Activated CD8-positive, alpha-beta T cell treated with anti-CD3 and anti-CD28 coated beads for 36 hours (primary cell): ENCODE data around the gene RNPEP. TPM values are rescaled to one million over a fixed set of nuclear protein-coding genes. Genes with fewer than 3 reads are reported as not detected.

Source experiments
- ATAC-seq: fragments of 200-7000 bp; cut with Tn5 transposase; one replicate; pipeline ENCODE4 v1.10.0; 2021; ENCODE audit warnings: mild to moderate bottlenecking, moderate library complexity
- CTCF ChIA-PET: fragments of 350-600 bp; sonication (Branson Sonifier 250); formaldehyde crosslinking; loops from one replicate; lab custom pipeline; 2021; ENCODE audit warnings: antibody characterized with exemption; lab: Charles Lee
- POLR2A ChIA-PET: fragments of 350-600 bp; sonication (Branson Sonifier 250); formaldehyde crosslinking; loops from one replicate; lab custom pipeline; 2021; ENCODE audit warnings: antibody characterized with exemption; lab: Charles Lee
- DNase-seq: peaks from one replicate; pipeline ENCODE4 v3.0.0-alpha.2; 2020
- H3K27ac Mint-ChIP-seq: one replicate; pipeline ENCODE4 v1.8.0; 2021; ENCODE audit warnings: mild to moderate bottlenecking, mixed read lengths
- H3K27me3 Mint-ChIP-seq: one replicate; pipeline ENCODE4 v1.8.0; 2021; ENCODE audit warnings: mixed read lengths
- H3K36me3 Mint-ChIP-seq: one replicate; pipeline ENCODE4 v1.8.0; 2021; ENCODE audit warnings: low read depth, mixed read lengths
- H3K4me1 Mint-ChIP-seq: one replicate; pipeline ENCODE4 v1.8.0; 2021; ENCODE audit warnings: low read depth, mixed read lengths
- H3K4me3 Mint-ChIP-seq: one replicate; pipeline ENCODE4 v1.8.0; 2021; ENCODE audit warnings: mild to moderate bottlenecking, moderate library complexity, mixed read lengths
- H3K9me3 Mint-ChIP-seq: one replicate; pipeline ENCODE4 v1.8.0; 2021; ENCODE audit warnings: mixed read lengths
- intact Hi-C: fragments of 100-400 bp; cut with micrococcal nuclease; formaldehyde crosslinking; loops from one replicate; pipeline ENCODE4 v1.10.0; 2022
- total RNA-seq, 2 experiments: library from RNA; stranded (reverse); gene quantifications; one replicate each; pipeline ENCODE4 v1.2.3, GENCODE V29; 2021
- TF ChIP-seq, protein P1 (sequence below): fragments of 200-600 bp; IDR thresholded peaks from one replicate; pipeline ENCODE4 v1.8.0; 2022; ENCODE audit warnings: antibody characterized with exemption, mild to moderate bottlenecking

The RNPEP gene
- total RNA-seq, 2 experiments from 2014 or later, result 37.8 to 39.5 TPM

DNA sequence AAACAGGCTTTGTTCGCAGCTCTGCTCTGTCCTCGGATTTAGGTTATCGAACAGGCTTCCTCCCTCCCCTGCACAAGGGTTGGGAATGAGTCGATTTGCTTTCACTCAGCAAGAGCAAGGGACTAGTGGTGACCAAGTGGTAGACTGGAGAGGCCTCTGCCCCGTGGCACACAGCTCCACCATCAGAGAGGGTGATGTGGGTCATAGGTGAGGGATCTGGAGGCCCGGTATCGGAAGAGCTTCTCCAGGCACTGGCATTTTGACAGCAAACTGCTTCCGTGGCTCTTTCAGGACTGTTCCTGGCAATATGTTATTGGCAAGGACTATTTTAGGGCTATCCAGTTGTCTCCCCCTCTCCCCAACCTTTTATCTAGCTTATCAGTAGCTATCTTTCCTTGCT, 24.9 kb downstream of the RNPEP start:
- peaks cover 22% of the 10 kb centered on the region for H3K36me3 Mint-ChIP-seq
- H3K4me3 Mint-ChIP-seq, result no peak overlapping the region
- no peaks in the 10 kb centered on the region for H3K27me3 Mint-ChIP-seq
- no peaks in the 10 kb centered on the region for H3K9me3 Mint-ChIP-seq
- DNase-seq (no peak), ATAC-seq (no peak)
- CTCF ChIA-PET, result interaction anchor here (0.7 to 7.2 kb wide), 8 partner anchors 9 to 128 kb away, joined by 3 to 46 read pairs (median 4); no protein-coding TSS in a partner anchor
- peaks cover 2% of the 10 kb centered on the region for H3K4me1 Mint-ChIP-seq
- POLR2A ChIA-PET, result no interaction called here
- intact Hi-C loops, result loop anchor here (5.0 kb wide), 2 partner anchors 115 to 130 kb away; partner anchors contain the start of gene GPR37L1
- TF ChIP-seq, protein P1, sequence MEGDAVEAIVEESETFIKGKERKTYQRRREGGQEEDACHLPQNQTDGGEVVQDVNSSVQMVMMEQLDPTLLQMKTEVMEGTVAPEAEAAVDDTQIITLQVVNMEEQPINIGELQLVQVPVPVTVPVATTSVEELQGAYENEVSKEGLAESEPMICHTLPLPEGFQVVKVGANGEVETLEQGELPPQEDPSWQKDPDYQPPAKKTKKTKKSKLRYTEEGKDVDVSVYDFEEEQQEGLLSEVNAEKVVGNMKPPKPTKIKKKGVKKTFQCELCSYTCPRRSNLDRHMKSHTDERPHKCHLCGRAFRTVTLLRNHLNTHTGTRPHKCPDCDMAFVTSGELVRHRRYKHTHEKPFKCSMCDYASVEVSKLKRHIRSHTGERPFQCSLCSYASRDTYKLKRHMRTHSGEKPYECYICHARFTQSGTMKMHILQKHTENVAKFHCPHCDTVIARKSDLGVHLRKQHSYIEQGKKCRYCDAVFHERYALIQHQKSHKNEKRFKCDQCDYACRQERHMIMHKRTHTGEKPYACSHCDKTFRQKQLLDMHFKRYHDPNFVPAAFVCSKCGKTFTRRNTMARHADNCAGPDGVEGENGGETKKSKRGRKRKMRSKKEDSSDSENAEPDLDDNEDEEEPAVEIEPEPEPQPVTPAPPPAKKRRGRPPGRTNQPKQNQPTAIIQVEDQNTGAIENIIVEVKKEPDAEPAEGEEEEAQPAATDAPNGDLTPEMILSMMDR, result no peak
- H3K27ac Mint-ChIP-seq, result no peak overlapping the region

DNA sequence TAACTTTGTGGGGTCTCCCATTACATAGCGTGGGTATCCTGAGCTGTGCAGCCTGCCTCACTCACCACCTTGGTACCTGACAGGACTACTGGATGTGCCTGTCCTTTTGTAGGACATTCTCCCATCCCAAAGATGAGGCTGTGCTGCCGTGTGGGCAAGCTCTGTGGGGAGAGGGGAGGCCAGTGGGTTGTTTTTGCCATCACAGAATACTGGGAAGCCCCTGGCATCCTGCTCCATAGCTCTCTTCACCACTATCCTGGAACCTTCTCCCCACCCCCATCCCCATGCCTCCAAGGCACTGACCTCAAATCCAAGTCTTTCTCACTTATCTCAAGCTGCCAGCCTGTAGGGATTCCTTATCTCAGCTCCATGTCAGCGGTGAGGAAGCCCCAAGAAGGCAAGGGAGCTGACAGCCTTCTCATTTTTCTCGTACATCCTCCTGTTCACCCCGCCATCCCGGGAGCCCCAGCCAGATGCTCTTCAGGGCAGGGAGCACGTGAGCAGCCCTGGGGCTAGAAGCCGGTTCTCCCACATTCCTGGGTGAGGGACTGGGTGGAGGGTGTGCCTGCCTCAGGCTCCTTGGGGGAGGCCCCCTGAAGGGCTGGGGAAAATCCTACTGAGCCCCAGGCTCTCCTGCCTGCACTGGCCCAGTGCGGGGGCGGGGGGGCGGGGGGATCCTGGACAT, 25.5 kb downstream of the RNPEP start:
- TF ChIP-seq, protein P1, result no peak
- Mint-ChIP-seq H3K4me3 (no peak overlapping the region), H3K27ac (no peak overlapping the region), H3K4me1 (peaks cover 2% of the 10 kb centered on the region), H3K27me3 (no peaks in the 10 kb centered on the region), H3K9me3 (no peaks in the 10 kb centered on the region), H3K36me3 (peaks cover 22% of the 10 kb centered on the region)
- intact Hi-C loops, result loop anchor here (5.0 kb wide), 2 partner anchors 114 to 129 kb away; partner anchors contain the start of gene GPR37L1
- ATAC-seq, result no peak
- no peak for DNase-seq
- CTCF ChIA-PET, result interaction anchor here (0.7 to 7.2 kb wide), 6 partner anchors 9 to 127 kb away, joined by 3 to 46 read pairs (median 4); no protein-coding TSS in a partner anchor
- POLR2A ChIA-PET, result no interaction called here

DNA sequence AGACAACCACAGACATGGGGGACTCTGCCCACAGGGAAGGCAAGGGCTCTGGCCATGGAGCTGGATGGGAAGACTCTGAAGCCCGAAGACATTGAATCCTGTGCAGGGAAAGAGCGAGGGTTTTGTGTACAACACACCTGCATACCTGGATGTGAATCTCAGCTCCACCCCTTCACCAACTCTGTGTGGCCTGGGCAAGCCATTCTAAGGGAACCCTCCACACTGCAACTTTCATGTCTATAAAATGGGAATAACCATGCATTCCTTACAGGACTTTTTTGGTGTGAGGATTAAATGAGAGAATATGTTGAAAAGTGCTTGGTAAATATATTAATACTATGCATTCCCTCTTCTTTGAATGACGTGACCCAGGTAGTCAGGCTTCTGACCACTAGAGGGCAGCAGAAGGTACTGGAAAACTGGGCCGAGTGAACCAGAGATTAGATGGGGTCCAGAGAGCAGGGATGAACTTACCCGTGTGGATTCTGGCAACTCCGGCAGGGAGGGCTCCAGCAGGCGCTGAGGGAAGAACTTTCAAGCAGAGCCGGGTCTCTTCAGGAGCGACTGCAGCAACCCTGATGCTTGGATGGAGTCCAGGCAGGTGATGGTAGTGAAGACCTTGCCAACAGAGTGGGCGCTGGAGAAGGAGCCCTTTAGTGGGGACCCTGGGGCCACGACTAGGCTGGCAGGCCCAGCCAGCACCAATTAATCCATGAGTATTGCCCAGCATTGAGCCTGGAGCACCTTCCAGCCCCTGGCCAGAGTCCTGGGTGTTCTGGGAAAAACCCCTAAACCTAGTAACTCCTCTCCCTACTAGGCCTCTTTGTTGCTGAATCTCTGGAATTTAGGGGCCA, 27.1 kb downstream of the RNPEP start:
- TF ChIP-seq, protein P1, result peak; percentile 95
- Mint-ChIP-seq H3K4me1 (peaks cover 2% of the 10 kb centered on the region), H3K36me3 (peaks cover 12% of the 10 kb centered on the region), H3K27ac (no peak overlapping the region), H3K27me3 (no peaks in the 10 kb centered on the region), H3K4me3 (no peak overlapping the region), H3K9me3 (no peaks in the 10 kb centered on the region)
- intact Hi-C loops, result loop anchor here (5.0 kb wide), 2 partner anchors 113 to 128 kb away; partner anchors contain the start of gene GPR37L1
- POLR2A ChIA-PET, result interaction anchor here (1.1 kb wide), 1 partner anchor 9 kb away, joined by 4 read pairs; no protein-coding TSS in a partner anchor
- peak; percentile 73 for DNase-seq
- ATAC-seq, result peak; percentile 83
- CTCF ChIA-PET, result interaction anchor here (0.6 to 7.2 kb wide), 12 partner anchors 8 to 126 kb away, joined by 3 to 46 read pairs (median 6); no protein-coding TSS in a partner anchor

DNA sequence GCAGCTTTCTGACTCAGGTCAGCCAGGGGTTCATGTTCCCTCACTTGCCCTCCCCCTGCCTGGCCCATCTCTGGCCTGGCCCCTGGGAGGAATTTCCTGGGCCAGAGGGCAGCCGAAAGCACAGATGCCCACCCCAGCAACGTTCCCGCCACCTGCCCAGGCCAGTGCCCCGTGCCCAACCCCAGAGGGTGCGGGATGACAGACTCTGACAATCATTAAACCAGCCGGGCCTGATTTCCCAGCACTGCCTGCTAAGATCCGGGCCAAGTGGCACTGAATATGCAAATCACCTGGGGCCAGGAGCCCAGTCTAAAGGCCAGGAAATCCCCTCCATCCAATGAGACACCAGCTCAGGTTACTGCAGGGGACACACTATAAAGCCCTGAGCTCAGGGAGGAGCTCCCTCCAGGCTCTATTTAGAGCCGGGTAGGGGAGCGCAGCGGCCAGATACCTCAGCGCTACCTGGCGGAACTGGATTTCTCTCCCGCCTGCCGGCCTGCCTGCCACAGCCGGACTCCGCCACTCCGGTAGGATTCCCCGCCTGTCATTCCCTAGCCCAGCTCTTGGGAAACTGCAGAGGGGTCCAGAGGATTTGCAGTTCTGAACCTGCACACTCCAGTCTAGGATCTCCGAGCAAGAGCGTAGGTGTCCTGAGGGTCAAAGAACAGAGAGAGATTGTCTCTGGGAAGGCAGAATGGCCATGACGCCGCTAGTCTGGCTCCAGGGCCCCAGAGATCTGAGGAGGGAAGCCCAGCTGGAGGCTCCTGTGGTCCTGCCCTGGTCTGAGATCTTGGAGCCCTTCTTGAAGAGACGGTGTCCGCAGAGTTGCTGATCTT, 27.9 kb downstream of the RNPEP start, which contains the start of gene ELF3:
TSS of gene ELF3 (plus strand) at position 408 of the 836 bp plus-strand sequence. CDS start 550 bp downstream, outside the sequence.
- Mint-ChIP-seq H3K27ac (no peak within 1 kb of the TSS), H3K4me1 (peaks cover 2% of the 10 kb centered on the region), H3K9me3 (no peaks in the 10 kb centered on the region), H3K36me3 (peaks cover 7% of the 10 kb centered on the region), H3K4me3 (no peak within 1 kb of the TSS), H3K27me3 (no peaks in the 10 kb centered on the region)
- intact Hi-C loops, result no loop called here
- ATAC-seq, result no peak
- TF ChIP-seq, protein P1, result no peak
- POLR2A ChIA-PET, result interaction anchor here (1.1 kb wide), 1 partner anchor 10 kb away, joined by 4 read pairs; no protein-coding TSS in a partner anchor
- CTCF ChIA-PET, result interaction anchor here (0.6 to 7.2 kb wide), 6 partner anchors 9 to 125 kb away, joined by 3 to 46 read pairs (median 5); no protein-coding TSS in a partner anchor
- no peak for DNase-seq
